T-helper 9 cell (primary cell): ENCODE data around the gene GAGE10.
A peak's percentile ranks its signal among the peaks of the same experiment; 100 is the strongest.
"Not testable (repeated sequence)": the region's sequence is repeated elsewhere in the genome, so short reads cannot be mapped to it uniquely, and the experiment has no call there.

Experiments
- DNase-seq: peaks from one replicate; pipeline ENCODE4 v3.0.0-alpha.2; 2020

The GAGE10 gene

DNA sequence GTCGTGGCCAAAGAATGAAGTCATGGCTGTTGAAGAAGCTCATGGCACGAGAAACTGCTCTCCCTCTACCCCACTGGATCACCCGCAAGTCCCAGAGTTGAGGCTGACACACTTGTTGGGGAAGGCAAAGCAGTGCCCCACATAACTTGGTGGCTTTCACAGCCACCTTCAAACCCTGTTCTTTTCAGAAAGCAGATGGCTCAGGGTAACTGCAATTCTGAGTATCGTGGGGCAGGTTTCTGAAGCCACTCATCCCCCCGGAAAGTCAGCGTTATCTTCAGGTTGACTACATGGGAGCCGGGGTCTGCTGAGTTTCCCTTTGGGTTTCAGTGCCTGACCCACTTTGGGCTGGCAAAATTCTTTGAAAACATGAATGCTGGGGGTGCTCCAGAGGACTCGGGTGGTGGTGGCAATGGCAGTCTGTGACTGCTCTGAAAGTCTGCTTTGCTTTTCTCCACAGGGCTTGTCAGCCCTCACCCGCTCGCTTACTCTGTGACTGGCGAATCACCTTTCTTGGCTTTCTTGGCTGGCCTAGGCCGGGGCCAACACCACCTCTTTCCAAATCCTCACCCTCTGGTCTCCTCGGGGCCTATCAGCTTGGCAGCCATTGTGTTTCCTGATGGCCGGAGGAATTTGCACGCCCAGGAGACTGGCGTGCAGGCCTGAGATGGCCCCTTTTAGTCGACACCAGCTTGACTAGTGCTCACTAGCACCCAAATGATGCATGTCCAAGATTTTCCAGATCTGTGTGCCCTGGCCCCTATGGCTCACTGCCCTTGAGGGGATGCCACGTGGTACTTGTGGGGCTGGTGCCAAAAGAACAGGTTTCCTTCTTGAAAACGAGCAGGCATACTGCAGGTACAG is 26.5 kb upstream of the GAGE10 start:
- no peak for DNase-seq

DNA sequence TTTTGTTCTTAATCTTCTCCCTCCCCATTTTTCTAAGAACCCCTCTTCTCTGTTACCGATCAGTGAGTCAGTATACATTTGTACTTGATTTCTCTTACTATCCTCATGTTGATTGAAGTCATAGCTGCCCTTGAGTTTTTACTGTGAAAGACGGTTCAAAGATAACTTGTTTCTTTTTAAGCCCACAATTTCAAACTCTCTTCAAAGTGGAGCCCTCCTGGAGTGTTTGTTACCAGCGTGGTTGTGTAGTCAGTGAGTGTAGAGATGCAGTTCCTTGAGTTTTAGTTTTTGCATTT is 26.0 kb upstream of the GAGE10 start:
- DNase-seq = no peak

DNA sequence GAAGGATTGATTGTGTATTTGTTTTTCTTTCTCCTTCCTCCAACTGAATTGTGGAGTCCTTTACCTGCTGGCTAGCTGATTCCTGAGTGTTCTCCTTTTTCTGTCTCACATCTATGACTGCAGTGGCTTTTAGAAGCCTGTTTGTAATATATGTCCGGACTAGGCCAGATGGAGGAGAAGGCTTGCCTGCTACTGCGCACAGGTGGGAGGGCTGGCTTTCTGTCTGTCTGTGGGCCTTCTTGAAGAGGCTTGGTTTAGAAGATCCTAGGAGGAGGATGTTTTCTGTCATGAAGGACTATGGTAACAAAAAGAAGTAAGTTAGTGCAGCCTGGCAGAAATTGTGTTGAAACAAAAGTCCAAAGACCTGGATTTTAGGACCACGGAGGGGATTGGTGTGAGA is 25.4 kb upstream of the GAGE10 start:
- DNase-seq = no peak

DNA sequence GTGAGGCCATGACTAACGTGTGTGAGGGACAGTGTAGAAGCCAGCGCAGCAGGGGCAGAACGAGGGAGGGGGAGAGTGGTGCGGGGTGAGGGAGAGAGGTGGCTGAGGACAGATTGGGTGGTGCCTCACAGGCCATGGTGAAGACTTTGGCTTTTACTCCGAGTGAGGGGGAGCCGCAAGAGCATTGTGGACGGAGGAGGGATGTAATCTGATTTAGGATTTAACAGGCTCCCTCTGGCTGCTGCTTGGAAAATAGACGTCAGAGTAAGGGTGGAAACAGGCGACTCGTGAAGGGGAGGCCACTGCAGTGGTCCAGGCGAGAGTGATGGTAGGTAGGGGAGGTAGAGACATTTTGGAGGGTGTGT is 20.8 kb upstream of the GAGE10 start:
- DNase-seq = no peak

DNA sequence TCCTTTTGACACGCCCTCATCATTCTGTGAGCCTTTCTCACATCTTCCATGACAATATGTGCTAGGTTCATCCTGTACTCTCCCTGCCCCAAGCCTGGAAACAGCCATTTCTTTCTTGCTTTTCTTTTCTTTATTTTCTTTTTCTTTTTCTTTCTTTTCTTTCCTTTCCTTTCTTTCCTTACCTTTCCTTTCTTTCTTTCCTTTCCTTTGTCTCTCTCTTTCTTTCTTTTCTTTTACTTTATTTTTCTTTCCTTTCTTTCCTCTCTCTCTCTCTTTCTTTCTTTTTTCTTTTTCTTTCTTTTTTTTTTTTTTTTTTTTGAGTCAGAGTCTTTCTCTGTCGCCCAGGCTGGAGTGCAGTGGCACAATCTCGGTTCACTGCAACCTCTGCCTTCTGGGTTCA is 19.2 kb upstream of the GAGE10 start:
- DNase-seq = no peak

DNA sequence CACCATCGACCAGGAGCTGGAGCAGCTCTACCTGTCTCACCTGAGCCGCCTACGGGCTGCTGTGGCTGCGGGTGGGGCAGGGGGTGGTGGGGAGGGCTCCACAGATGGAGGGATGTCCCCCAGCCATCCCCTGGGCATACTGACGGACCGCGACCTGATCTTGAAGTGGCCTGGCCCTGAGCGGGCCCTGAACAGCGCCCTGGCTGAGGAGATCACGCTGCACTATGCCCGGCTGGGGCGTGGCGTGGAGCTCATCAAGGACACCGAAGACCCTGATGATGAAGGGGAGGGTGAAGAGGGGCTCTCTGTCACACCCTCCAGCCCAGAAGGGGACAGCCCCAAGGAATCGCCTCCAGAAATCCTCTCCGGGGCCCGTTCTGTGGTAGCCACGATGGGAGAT is 17.3 kb upstream of the GAGE10 start:
- no peak for DNase-seq

DNA sequence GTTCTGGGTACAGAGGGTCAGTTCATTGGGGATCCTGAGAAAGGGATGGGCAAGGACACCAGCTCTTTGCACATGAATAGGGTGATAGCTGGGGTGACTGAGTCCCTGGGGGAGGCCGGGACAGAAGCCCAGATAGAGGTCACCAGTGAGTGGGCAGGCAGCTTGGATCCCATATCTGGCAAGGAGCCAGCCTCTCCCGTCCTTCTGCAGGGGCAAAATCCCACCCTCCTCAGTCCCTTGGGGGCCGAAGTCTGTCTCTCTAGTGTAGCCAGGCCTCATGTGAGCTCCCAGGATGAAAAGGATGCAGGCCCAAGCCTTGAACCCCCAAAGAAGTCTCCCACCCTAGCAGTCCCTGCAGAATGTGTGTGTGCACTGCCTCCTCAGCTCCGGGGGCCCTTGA is 16.9 kb upstream of the GAGE10 start:
- DNase-seq = no peak

DNA sequence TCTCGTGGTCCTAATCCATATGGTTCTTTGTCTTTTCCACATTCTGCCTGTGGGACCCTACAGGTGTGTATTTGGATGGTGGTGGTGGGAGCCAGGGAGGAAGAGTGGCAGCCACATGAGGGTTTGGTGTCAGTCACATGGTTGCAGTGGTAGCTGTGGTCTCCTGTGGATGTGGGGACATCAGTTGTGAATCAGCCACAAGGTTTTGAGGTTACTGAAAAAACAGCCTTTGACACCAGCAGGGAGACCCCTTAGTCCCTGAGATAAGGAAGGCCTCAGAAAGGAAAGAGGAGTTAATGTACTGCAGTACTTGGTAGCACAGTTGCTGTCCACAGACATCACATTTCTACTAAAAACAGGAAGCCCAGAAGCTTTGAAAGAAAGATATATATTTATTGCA is 15.8 kb upstream of the GAGE10 start:
- no peak for DNase-seq

DNA sequence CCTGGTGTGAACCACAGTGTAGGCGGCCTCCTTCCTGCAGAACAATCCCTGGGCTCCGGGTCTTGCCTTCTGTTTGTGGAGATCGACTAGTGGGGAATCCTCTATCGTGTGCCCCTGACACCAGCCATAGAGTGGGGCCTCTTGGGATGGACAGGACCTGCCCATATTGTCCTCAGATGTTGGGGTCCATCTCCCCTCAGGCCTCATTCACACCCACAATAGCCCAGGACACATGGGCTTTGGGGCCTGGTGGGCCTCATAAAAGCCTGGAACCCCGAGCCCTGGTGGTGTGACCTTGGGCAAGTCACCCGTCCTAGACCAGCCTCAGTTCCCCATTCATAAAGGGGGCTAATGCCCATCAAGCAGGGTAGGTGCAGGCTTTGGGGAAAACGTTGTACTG is 13.2 kb upstream of the GAGE10 start:
- DNase-seq = no peak

DNA sequence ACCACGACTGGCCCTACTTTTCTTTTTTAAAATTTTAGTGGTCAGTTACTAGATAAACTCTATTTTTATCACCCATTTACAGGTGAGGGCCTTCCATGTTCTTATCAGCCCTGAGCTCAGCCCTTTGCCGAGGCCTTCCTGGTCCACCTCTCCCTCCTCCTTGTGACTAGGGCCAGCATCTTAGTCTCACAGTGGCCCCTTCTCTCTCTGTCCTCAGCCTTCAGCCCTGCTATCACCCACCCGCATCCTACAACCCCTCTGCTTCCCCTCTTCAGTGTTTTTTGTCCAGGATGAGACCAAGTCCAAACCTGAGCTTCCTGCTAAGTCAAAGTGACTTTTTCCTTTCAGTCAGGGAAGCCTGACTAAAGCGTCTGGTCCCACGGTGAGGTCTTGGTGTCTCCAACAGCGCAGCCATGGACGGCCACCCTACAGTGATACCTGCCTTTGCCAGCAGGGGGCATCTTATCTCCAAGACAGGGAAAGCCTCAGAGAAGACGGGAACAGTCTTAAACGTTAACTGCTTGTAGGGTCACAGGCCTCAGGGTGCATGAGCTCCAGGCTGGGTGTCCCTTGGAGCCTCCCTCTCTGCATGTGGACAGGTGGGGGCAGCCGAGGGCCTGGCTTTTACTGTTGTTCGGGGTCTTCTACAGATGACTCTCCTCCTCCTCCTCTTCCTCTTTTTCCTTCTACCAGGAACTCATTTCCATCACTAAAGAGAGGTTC is 11.7 kb upstream of the GAGE10 start:
- DNase-seq = peak; percentile 63

DNA sequence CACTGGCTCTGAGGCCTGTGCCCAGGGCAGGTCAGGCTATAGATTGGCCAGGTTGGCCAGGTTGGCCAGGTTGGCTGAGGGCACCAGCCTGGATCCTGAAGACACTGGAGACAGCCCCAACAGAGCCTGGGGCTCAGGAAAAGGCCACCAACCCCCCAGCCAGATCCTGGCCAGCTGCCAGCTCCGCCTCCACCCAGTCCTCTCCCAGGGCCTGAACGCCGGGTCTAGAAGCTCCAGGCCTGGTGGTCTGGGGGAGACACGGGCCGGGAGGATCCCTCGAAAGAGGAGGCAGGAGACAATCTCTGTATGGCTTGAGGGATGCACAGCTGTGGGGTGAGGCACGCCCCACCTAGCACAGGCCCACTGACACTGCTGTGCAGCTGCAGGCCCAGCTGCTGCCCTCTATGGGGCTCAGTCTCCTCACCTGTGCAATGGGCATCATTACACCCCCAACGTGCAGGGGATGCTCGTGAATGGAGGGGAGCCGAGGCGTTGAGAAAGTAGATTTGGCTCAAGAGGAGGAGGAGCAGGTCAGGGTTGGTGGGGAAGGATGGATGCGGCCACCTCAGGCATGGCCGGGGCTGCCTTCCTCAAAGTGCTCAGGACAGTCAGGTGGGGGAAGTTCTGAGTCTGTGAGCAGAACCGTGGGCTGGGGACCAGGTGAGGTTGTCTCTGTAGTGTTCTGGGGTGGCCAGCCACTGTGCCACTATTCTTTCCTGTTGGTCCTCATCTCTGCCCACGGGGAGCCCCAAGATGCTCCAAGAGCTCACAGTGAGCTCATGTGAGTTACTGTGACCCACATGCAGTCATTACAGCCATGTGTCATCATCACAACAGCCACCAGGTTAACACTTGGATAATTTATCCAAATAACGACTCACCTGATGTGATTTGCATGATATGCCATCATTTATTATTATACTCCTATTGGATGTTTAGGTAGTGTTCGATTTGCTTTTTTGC is 10.8 kb upstream of the GAGE10 start:
- DNase-seq = no peak

DNA sequence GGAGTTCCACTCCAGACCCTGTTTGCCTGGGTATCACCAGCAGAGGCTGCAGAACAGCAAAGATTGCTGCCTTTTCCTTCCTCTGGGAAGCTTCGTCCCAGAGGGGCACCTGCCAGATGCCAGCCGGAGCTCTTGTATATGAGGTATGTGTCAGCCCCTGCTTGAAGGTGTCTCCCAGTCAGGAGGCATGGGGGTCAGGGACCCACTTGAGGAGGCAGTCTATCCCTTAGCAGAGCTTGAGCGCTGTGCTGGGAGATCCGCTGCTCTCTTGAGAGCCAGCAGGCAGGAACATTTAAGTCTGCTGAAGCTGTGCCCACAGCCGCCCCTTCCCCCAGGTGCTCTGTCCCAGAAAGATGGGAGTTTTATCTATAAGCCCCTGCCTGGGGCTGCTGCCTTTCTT is 4.2 kb upstream of the GAGE10 start:
- not testable (repeated sequence) for DNase-seq

DNA sequence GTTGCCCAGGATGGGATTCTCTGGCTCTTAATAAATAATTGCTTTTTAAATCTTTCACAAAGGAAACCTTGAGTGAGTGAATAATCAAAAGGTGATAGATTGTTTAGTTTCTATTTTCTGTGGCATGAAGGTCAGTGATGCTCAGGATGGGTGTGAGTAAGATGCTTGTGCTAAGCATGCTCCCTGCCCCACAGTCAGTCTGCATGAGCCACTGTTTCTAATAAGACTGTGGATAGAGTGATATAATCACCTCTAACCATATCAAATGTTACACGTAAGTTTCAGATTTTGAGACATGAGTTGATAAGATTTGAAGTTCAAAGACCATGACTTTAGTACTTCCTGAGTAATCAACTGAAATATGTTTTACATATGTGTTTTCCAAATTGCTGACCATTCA is 2.7 kb upstream of the GAGE10 start:
- no peak for DNase-seq

DNA sequence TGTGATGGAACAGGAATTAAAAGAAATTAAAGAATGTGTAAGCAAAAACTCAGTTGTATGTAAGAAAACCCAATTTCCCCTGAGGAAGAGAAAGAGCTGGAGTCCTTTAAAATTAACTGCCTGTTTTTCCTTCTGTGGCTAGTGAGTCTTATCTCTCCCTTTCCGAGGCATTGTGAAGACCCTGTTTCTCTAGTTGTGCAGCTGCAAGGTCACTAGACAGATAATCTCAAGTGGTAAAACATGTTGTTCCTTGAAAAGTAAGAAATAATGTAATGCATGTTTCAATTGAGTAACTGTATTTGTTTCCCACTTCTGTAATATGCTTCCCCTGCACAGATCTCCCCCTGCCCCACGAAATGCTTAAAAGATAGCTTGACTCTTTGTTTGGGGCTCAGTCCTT is 4.3 kb downstream of the GAGE10 start:
- not testable (repeated sequence) for DNase-seq

DNA sequence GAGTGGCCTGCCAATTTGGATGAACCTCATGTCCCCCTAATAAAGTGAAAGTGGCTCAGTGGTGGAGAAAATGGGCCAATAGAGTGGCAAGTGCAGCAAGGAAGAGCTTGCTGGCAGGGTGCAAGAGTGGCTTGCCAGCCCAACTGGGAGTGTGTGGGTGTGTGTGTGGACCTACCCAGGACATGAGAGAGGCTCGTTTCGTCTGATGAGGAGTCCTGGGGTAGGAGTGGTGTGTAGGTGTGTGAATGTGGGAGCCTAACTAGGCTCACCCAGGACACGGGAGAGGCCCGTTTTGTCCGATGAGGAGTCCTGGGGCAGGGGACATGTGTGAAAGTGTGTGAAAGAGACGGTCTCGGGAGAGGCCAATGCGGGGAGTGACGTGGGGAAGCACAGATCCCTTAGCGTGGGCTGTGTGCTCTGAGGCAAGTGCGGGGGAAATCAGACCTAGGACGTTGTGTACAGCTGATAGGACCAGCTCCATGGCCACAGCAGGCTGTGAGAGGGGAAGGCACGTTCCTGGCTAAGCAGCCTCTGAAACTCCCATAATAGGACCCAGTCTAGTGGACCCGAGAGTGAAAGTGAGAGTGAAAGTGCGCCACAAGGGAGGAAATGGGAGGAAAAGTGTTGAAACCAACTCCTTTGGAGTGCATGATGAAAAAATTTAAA is 5.3 kb downstream of the GAGE10 start:
- no peak for DNase-seq

DNA sequence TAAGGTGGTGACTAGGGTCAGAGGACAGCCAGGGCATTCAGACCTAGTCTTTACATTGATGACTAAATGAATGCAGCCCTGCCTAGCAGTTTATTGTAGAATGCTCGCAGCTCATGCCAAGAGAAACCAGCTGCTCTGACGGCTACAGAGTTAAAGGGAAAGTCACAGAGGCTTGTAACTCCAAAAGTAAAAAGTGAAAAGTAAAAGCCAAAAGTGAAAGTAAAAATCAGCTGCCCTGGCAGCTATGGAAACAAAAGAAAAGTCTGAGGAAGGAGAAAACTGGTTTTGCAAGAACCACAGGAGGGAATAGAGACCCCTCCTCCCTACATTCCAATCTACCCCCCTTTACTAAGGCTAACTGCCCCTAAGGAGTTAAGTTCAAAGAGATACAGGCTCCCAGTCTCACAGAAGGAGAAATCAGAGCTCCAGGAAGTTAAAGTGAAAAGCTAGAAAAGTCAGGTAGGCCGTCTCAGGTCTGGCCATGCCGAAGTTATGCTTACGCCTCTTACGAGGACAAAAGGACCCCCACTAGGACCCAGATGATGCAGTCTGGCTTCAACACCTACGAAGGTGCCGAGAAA is 6.0 kb downstream of the GAGE10 start:
- no peak for DNase-seq

DNA sequence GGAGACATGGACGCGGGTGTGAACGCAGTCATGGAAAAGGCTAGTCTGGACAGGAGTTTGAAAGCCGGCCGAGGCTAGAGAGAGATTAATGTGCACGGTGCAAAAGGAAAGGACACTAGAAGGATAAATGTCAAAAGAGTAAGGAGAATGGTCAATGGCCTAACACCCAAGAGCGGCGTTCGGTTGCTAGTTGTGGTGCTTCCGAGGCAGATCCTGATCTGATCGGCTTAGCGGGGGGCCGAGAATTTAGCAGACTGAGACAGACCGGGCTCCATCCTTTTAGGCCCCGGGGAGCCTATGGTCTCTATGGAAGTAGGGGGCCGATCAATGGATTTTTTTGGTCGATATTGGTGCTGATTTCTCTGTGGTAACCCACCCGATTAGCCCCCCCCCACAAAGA is 6.9 kb downstream of the GAGE10 start:
- no peak for DNase-seq

DNA sequence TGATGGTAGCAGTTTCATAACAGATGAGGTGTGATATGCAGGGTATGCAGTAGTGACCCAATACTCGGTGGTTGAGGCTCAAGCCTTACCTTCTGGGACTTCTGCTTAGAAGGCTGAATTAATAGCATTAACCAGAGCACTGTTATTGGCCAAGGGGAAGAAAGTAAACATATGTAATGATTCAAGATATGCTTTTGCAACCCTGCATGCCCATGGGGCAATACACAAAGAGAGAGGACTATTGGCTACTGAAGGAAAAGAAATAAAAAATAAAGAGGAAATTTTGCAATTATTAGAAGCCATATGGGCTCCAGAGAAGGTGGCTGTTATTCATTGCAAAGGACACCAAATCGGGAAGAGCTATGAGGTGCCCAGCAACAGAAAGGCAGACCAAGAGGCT is 8.7 kb downstream of the GAGE10 start:
- DNase-seq = no peak

DNA sequence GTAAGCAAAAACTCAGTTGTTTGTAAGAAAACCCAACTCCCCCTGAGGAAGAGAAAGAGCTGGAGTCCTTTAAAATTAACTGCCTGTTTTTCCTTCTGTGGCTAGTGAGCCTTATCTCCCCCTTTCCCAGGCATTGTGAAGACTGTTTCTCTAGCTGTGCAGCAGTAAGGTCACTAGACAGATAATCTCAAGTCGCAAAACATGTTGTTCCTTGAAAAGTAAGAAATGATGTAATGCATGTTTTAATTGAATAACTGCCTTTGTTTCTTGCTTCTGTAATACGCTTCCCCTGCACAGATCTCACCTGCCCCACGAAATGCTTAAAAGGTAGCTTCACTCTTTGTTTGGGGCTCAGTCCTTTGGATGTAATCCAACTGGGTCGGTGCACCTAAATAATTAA is 12.6 kb downstream of the GAGE10 start:
- no peak for DNase-seq

DNA sequence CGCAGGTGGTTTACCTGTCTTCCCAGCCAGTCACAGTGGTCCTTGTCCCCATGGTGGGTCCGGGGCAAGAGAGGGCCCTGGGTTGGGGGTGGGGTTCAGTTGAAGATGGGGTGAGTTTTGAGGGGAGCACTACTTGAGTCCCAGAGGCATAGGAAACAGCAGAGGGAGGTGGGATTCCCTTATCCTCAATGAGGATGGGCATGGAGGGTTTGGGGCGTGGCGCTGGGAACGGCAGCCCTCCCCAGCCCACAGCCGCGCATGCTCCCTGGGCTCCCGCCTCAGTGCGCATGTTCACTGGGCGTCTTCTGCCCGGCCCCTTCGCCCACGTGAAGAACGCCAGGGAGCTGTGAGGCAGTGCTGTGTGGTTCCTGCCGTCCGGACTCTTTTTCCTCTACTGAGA is 18.3 kb downstream of the GAGE10 start, which contains the start of gene GAGE12J:
TSS of gene GAGE12J (plus strand) at position 301 of the 400 bp plus-strand sequence. CDS start 1,157 bp downstream, outside the sequence.
- not testable (repeated sequence) for DNase-seq

DNA sequence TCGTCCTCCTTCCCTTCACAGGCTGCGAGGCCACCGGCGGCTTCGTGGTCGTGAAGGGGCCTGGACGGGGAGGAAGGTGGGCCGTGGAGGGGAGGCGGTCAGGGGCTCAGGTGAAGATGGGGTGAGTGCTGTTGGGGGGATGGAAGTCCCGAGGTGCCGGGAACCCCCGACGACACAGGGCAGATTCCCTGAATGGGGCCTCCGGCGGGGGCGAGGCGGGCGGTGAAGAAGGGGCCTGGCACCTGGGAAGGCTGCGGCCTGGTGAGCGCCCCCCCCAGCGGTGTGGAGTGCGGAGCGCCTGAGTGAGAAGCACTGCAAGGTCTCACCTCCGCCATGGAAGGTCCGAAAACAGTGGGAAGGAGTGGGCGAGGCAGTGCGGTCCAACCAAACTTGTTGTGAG is 18.8 kb downstream of the GAGE10 start:
- DNase-seq = not testable (repeated sequence)

DNA sequence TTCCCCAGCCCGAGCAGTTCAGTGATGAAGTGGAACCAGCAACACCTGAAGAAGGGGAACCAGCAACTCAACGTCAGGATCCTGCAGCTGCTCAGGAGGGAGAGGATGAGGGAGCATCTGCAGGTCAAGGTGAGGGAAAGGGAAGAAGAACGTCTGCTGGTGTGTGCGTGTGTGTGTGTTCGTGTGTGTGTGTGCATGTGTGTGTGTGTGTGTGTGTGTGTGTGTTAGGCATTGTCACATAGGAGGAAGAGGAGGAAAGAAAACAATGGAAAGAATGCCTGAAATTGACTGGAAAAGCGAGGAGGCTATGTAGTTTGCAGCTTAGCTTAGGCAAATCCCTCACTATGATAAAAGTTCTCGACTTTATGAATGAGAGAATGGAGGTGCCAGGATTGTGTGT is 20.3 kb downstream of the GAGE10 start:
- DNase-seq = not testable (repeated sequence)
